BLaER1 treated with 17β-estradiol and CSF1 and Interleukin-3, amounts not matched to agents 10 nM and 100 nM (cell line): Measurements from ENCODE around the gene TCHP.
"Not testable (repeated sequence)": the region's sequence is repeated elsewhere in the genome, so short reads cannot be mapped to it uniquely, and the experiment has no call there.

ENCODE experiments used
- H3K27ac ChIP-seq, 11 experiments: shearing (Covaris generic); formaldehyde crosslinking; 2 replicates each; pipeline ENCODE4 v1.8.1; 2022
- H3K27me3 ChIP-seq, 11 experiments: shearing (Covaris generic); formaldehyde crosslinking; 2 replicates each; pipeline ENCODE4 v1.8.1; 2022
- H3K36me3 ChIP-seq, 11 experiments: shearing (Covaris generic); formaldehyde crosslinking; 2 replicates each; pipeline ENCODE4 v1.8.1; 2022
- H3K4me1 ChIP-seq, 10 experiments: shearing (Covaris generic); formaldehyde crosslinking; 2 replicates each; pipeline ENCODE4 v1.8.1; 2022
- H3K4me2 ChIP-seq, 11 experiments: shearing (Covaris generic); formaldehyde crosslinking; 2 replicates each; pipeline ENCODE4 v1.8.1; 2022
- H3K4me3 ChIP-seq, 10 experiments: shearing (Covaris generic); formaldehyde crosslinking; 2 replicates each; pipeline ENCODE4 v1.8.1; 2022
- H3K9ac ChIP-seq, 11 experiments: shearing (Covaris generic); formaldehyde crosslinking; 2 replicates each; pipeline ENCODE4 v1.8.1; 2022
- H3K9me3 ChIP-seq, 11 experiments: shearing (Covaris generic); formaldehyde crosslinking; replicated peaks in 1 of 11; 2 replicates each; pipeline ENCODE4 v1.8.1; 2022
- H4K20me1 ChIP-seq, 11 experiments: shearing (Covaris generic); formaldehyde crosslinking; 2 replicates each; pipeline ENCODE4 v1.8.1; 2022
- Cebpa-rat ChIP-seq, 11 experiments: shearing (Covaris generic); IDR thresholded peaks; 2 replicates each; pipeline ENCODE4 v1.8.1; 2022

The TCHP gene

GRCh38 chr12:109881752-109882151, 18.3 kb upstream of the TCHP start:
- TF ChIP-seq Cebpa-rat (IDR thresholded peaks at IDR 0.05) = no peak
- Histone ChIP-seq H4K20me1 (peaks cover 0 to 24% (median 8%) of the 10 kb centered on the region in 11 experiments; a peak in 11 of 22 replicates), H3K4me2 (peak overlapping the region in 3 of 11 experiments; percentile 79 to 99 (median 95); a peak in 1 of 22 replicates), H3K9ac (no peak overlapping the region), H3K36me3 (no peaks in the 10 kb centered on the region), H3K9me3 (no peaks in the 10 kb centered on the region), H3K27me3 (no peaks in the 10 kb centered on the region), H3K27ac (no peak overlapping the region), H3K4me3 (no peak overlapping the region), H3K4me1 (peaks cover 35 to 61% (median 40%) of the 10 kb centered on the region in 10 experiments)

- peaks cover 0 to 8% (median 3%) of the 10 kb centered on the region in 11 experiments; a peak in 8 of 22 replicates for H4K20me1 ChIP-seq
- H3K27me3 ChIP-seq = no peaks in the 10 kb centered on the region
- no peaks in the 10 kb centered on the region for H3K36me3 ChIP-seq
- H3K4me3 ChIP-seq = no peak overlapping the region
- H3K4me1 ChIP-seq = peaks cover 34 to 61% (median 40%) of the 10 kb centered on the region in 10 experiments
- no peak overlapping the region for H3K4me2 ChIP-seq
- H3K9ac ChIP-seq = no peak overlapping the region
- TF ChIP-seq Cebpa-rat (IDR thresholded peaks at IDR 0.05) = no peak
- H3K9me3 ChIP-seq = no peaks in the 10 kb centered on the region
- H3K27ac ChIP-seq = no peak overlapping the region
These were observed 16.6 kb upstream of the TCHP start for GRCh38 chr12:109883461-109883860.

- peaks cover 41 to 69% (median 47%) of the 10 kb centered on the region in 10 experiments for H3K4me1 ChIP-seq
- no peaks in the 10 kb centered on the region for H3K36me3 ChIP-seq
- no peak overlapping the region for H3K9ac ChIP-seq
- H4K20me1 ChIP-seq = no peaks in the 10 kb centered on the region
- no peaks in the 10 kb centered on the region for H3K27me3 ChIP-seq
- H3K9me3 ChIP-seq = no peaks in the 10 kb centered on the region
- H3K4me3 ChIP-seq = no peak overlapping the region
- TF ChIP-seq Cebpa-rat (IDR thresholded peaks at IDR 0.05) = no peak
- peak overlapping the region in 1 of 11 experiments; percentile 26; a peak in 1 of 22 replicates for H3K4me2 ChIP-seq
- no peak overlapping the region for H3K27ac ChIP-seq
These were observed 14.5 kb upstream of the TCHP start for GRCh38 chr12:109885616-109886015.

- Histone ChIP-seq H3K4me1 (peaks cover 54 to 86% (median 67%) of the 10 kb centered on the region in 10 experiments), H3K27ac (peak overlapping the region; percentile 66 to 97 (median 90)), H4K20me1 (no peaks in the 10 kb centered on the region), H3K9me3 (no peaks in the 10 kb centered on the region), H3K27me3 (no peaks in the 10 kb centered on the region), H3K9ac (peak overlapping the region; percentile 46 to 81 (median 74); a peak in 21 of 22 replicates), H3K36me3 (no peaks in the 10 kb centered on the region), H3K4me2 (peak overlapping the region; percentile 69 to 93 (median 83)), H3K4me3 (peak overlapping the region in 6 of 10 experiments; percentile 20 to 51 (median 35); a peak in 9 of 20 replicates)
- peak in 4 of 11 experiments; percentile 14 to 68 (median 43); a peak in 5 of 22 replicates for TF ChIP-seq Cebpa-rat (IDR thresholded peaks at IDR 0.05)
These were observed 11.7 kb upstream of the TCHP start for GRCh38 chr12:109888179-109889020.

- H3K27ac ChIP-seq = peak overlapping the region in 8 of 11 experiments; percentile 47 to 97 (median 89); a peak in 13 of 22 replicates
- H3K4me2 ChIP-seq = peak overlapping the region in 10 of 11 experiments; percentile 69 to 93 (median 84); a peak in 20 of 22 replicates
- H3K4me1 ChIP-seq = peaks cover 60 to 83% (median 73%) of the 10 kb centered on the region in 10 experiments
- no peak for TF ChIP-seq Cebpa-rat (IDR thresholded peaks at IDR 0.05)
- H3K36me3 ChIP-seq = no peaks in the 10 kb centered on the region
- no peaks in the 10 kb centered on the region for H3K9me3 ChIP-seq
- H3K9ac ChIP-seq = no peak overlapping the region; a peak in 1 of 22 replicates
- no peaks in the 10 kb centered on the region for H3K27me3 ChIP-seq
- H3K4me3 ChIP-seq = no peak overlapping the region
- no peaks in the 10 kb centered on the region for H4K20me1 ChIP-seq
These were observed 9.4 kb upstream of the TCHP start for GRCh38 chr12:109890620-109891170.

- H3K9me3 ChIP-seq, H3K36me3 ChIP-seq, H4K20me1 ChIP-seq, H3K4me3 ChIP-seq, H3K9ac ChIP-seq, H3K27me3 ChIP-seq: not testable (repeated sequence)
- H3K4me2 ChIP-seq = peak overlapping the region in 5 of 11 experiments; percentile 9 to 80 (median 73); a peak in 4 of 22 replicates
- H3K27ac ChIP-seq = peak overlapping the region in 2 of 11 experiments; percentile 29 to 47; a peak in 2 of 22 replicates
- peaks cover 59 to 74% (median 71%) of the 10 kb centered on the region in 10 experiments for H3K4me1 ChIP-seq
These were observed 8.3 kb upstream of the TCHP start for GRCh38 chr12:109891731-109892130.

- Histone ChIP-seq H3K4me2 (peak overlapping the region; percentile 47 to 80 (median 64); a peak in 21 of 22 replicates), H3K27me3 (no peaks in the 10 kb centered on the region)
- no peak for TF ChIP-seq Cebpa-rat (IDR thresholded peaks at IDR 0.05)
These were observed 7.8 kb upstream of the TCHP start for GRCh38 chr12:109892165-109892715.

GRCh38 chr12:109892748-109893147, 7.3 kb upstream of the TCHP start:
- TF ChIP-seq Cebpa-rat (IDR thresholded peaks at IDR 0.05) = no peak
- H3K9ac ChIP-seq = no peak overlapping the region
- peak overlapping the region in 8 of 11 experiments; percentile 22 to 56 (median 34); a peak in 15 of 22 replicates for H3K27ac ChIP-seq
- H3K4me1 ChIP-seq = peaks cover 49 to 64% (median 61%) of the 10 kb centered on the region in 10 experiments
- no peaks in the 10 kb centered on the region for H3K36me3 ChIP-seq
- no peak overlapping the region for H3K4me3 ChIP-seq
- no peaks in the 10 kb centered on the region for H3K27me3 ChIP-seq
- no peaks in the 10 kb centered on the region for H4K20me1 ChIP-seq
- H3K4me2 ChIP-seq = peak overlapping the region; percentile 47 to 80 (median 64)
- no peaks in the 10 kb centered on the region for H3K9me3 ChIP-seq

More at GRCh38 chr12:109892165-109892715, 7.8 kb upstream of the TCHP start:
- no peaks in the 10 kb centered on the region for H3K36me3 ChIP-seq
- no peak overlapping the region for H3K4me3 ChIP-seq
- peak overlapping the region in 8 of 11 experiments; percentile 22 to 56 (median 34); a peak in 13 of 22 replicates for H3K27ac ChIP-seq
- H3K9ac ChIP-seq = no peak overlapping the region
- H3K4me1 ChIP-seq = peaks cover 54 to 69% (median 66%) of the 10 kb centered on the region in 10 experiments
- no peaks in the 10 kb centered on the region for H3K9me3 ChIP-seq
- H4K20me1 ChIP-seq = no peaks in the 10 kb centered on the region
